ENCODE measurements around the gene DDAH1. TPM values are rescaled to one million over a fixed set of nuclear protein-coding genes. Genes with fewer than 3 reads are reported as not detected.

Gene DDAH1
- total and polyA plus RNA-seq, 4 donors = 25.8 to 42.7 (median 31.7) TPM

GRCh38 chr1:85343612-85344255, 121.2 kb downstream of the DDAH1 start:
- H3K27me3 ChIP-seq (ENCODE audit: control insufficient read depth in 4 of 4, insufficient read depth in 4 of 4, low read length in 3 of 4) = no peaks in the 10 kb centered on the region
- no peaks in the 10 kb centered on the region for H3K9me3 ChIP-seq (ENCODE audit: control insufficient read depth in 4 of 4, low read length in 3 of 4)
- H3K4me3 ChIP-seq (ENCODE audit: low read depth in 1 of 3, low read length in 3 of 3) = no peak overlapping the region
- peaks cover 0 to 11% (median 5%) of the 10 kb centered on the region in 4 donors for H3K4me1 ChIP-seq (ENCODE audit: control insufficient read depth in 4 of 4, insufficient read depth in 4 of 4, low read length in 3 of 4)
- DNase-seq (ENCODE audit: low spot score) = no peak
- TF ChIP-seq NR2F2 (IDR thresholded peaks at IDR 0.05) = no peak
- no peak for TF ChIP-seq HNF4G (IDR thresholded peaks at IDR 0.05)
- TF ChIP-seq SP1 (IDR thresholded peaks at IDR 0.05) = no peak
- TF ChIP-seq JUND (IDR thresholded peaks at IDR 0.05) = no peak
- no peak for TF ChIP-seq RAD21 (IDR thresholded peaks at IDR 0.05)
- TF ChIP-seq TAF1 (conservative IDR thresholded peaks at IDR 0.05) = no peak
- TF ChIP-seq, protein P1, sequence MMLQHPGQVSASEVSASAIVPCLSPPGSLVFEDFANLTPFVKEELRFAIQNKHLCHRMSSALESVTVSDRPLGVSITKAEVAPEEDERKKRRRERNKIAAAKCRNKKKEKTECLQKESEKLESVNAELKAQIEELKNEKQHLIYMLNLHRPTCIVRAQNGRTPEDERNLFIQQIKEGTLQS (IDR thresholded peaks at IDR 0.05) = no peak
- no peak for TF ChIP-seq HNF4A (conservative IDR thresholded peaks at IDR 0.05)
- TF ChIP-seq FOXA1 (IDR thresholded peaks at IDR 0.05) = no peak
- no peak for TF ChIP-seq MAX (IDR thresholded peaks at IDR 0.05)
- TF ChIP-seq, protein P2, sequence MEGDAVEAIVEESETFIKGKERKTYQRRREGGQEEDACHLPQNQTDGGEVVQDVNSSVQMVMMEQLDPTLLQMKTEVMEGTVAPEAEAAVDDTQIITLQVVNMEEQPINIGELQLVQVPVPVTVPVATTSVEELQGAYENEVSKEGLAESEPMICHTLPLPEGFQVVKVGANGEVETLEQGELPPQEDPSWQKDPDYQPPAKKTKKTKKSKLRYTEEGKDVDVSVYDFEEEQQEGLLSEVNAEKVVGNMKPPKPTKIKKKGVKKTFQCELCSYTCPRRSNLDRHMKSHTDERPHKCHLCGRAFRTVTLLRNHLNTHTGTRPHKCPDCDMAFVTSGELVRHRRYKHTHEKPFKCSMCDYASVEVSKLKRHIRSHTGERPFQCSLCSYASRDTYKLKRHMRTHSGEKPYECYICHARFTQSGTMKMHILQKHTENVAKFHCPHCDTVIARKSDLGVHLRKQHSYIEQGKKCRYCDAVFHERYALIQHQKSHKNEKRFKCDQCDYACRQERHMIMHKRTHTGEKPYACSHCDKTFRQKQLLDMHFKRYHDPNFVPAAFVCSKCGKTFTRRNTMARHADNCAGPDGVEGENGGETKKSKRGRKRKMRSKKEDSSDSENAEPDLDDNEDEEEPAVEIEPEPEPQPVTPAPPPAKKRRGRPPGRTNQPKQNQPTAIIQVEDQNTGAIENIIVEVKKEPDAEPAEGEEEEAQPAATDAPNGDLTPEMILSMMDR (IDR thresholded peaks at IDR 0.05; ENCODE audit: low read depth, low read length, missing input control) = no peak
- no peak for TF ChIP-seq EGR1 (IDR thresholded peaks at IDR 0.05; ENCODE audit: low read depth in 2 of 2)
- peaks cover 0 to 7% (median under 1%) of the 10 kb centered on the region in 4 donors for H3K36me3 ChIP-seq (ENCODE audit: control insufficient read depth in 4 of 4, insufficient read depth in 3 of 4, low read depth in 1 of 4, low read length in 3 of 4)
- peak overlapping the region; percentile 44 to 53 for H3K27ac ChIP-seq (ENCODE audit: low read depth in 1 of 2, low read length in 2 of 2)
- 59% methylated on average over 1 of the region's 1 CpG for WGBS
- H3K9ac ChIP-seq (ENCODE audit: low read depth in 1 of 2, low read length in 2 of 2) = no peak overlapping the region

DNA sequence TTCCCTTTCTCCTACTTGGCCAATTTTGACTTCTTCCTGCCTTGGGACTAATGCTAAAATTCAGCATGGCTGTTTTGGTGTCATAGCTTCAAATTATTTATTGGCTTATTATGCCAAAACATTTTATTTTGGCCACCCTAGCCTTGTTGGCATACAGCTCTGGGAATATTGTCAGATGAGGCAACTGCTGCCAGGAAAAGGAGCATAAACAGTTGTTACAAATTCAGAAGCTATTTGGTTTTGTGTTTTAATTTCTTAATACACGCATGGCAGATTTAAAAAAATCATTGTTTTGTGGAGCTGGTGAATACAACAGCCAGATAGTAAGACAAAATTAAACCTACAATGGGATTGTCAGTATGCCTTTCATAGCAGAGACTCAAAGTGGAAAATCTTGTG, 121.7 kb downstream of the DDAH1 start:
- Histone ChIP-seq H3K4me1 (ENCODE audit: control insufficient read depth in 4 of 4, insufficient read depth in 4 of 4, low read length in 3 of 4) (peaks cover 0 to 11% (median 5%) of the 10 kb centered on the region in 4 donors), H3K4me3 (ENCODE audit: low read depth in 1 of 3, low read length in 3 of 3) (no peak overlapping the region), H3K9ac (ENCODE audit: low read depth in 1 of 2, low read length in 2 of 2) (no peak overlapping the region), H3K27me3 (ENCODE audit: control insufficient read depth in 4 of 4, insufficient read depth in 4 of 4, low read length in 3 of 4) (no peaks in the 10 kb centered on the region), H3K9me3 (ENCODE audit: control insufficient read depth in 4 of 4, low read length in 3 of 4) (no peaks in the 10 kb centered on the region), H3K27ac (ENCODE audit: low read depth in 1 of 2, low read length in 2 of 2) (peak overlapping the region; percentile 44 to 53), H3K36me3 (ENCODE audit: control insufficient read depth in 4 of 4, insufficient read depth in 3 of 4, low read depth in 1 of 4, low read length in 3 of 4) (peaks cover 0 to 4% (median 0%) of the 10 kb centered on the region in 4 donors)
- TF ChIP-seq TAF1 (conservative IDR thresholded peaks at IDR 0.05) = no peak
- TF ChIP-seq FOXA1 (IDR thresholded peaks at IDR 0.05) = no peak
- no peak for TF ChIP-seq MAX (IDR thresholded peaks at IDR 0.05)
- no peak for TF ChIP-seq EGR1 (IDR thresholded peaks at IDR 0.05; ENCODE audit: low read depth in 2 of 2)
- no peak for TF ChIP-seq GABPA (IDR thresholded peaks at IDR 0.05 in 1 of 2, conservative IDR thresholded peaks at IDR 0.05 in 1 of 2)
- TF ChIP-seq NR2F2 (IDR thresholded peaks at IDR 0.05) = no peak
- no peak for TF ChIP-seq HNF4A (conservative IDR thresholded peaks at IDR 0.05)
- TF ChIP-seq HNF4G (IDR thresholded peaks at IDR 0.05) = no peak
- TF ChIP-seq REST (IDR thresholded peaks at IDR 0.05) = no peak
- peak; percentile 8 for TF ChIP-seq SP1 (IDR thresholded peaks at IDR 0.05)
- TF ChIP-seq, protein P2 (IDR thresholded peaks at IDR 0.05; ENCODE audit: low read depth, low read length, missing input control) = no peak
- TF ChIP-seq RXRA (IDR thresholded peaks at IDR 0.05) = no peak
- TF ChIP-seq RAD21 (IDR thresholded peaks at IDR 0.05) = peak in 1 of 2 donors; percentile 9
- TF ChIP-seq JUND (IDR thresholded peaks at IDR 0.05) = no peak
- TF ChIP-seq YY1 (IDR thresholded peaks at IDR 0.05) = no peak
- TF ChIP-seq ZBTB33 (IDR thresholded peaks at IDR 0.05) = no peak
- DNase-seq (ENCODE audit: low spot score) = no peak
- WGBS = 46% methylated on average over 1 of the region's 1 CpG
